OCI-M1 (cell line): ENCODE data around the gene C6orf89.
"Not testable (repeated sequence)": the region's sequence is repeated elsewhere in the genome, so short reads cannot be mapped to it uniquely, and the experiment has no call there.

Experiments used
- DNase-seq: peaks from one replicate; lab custom pipeline; 2025; lab: John Stamatoyannopoulos, UW

C6orf89 gene

DNA sequence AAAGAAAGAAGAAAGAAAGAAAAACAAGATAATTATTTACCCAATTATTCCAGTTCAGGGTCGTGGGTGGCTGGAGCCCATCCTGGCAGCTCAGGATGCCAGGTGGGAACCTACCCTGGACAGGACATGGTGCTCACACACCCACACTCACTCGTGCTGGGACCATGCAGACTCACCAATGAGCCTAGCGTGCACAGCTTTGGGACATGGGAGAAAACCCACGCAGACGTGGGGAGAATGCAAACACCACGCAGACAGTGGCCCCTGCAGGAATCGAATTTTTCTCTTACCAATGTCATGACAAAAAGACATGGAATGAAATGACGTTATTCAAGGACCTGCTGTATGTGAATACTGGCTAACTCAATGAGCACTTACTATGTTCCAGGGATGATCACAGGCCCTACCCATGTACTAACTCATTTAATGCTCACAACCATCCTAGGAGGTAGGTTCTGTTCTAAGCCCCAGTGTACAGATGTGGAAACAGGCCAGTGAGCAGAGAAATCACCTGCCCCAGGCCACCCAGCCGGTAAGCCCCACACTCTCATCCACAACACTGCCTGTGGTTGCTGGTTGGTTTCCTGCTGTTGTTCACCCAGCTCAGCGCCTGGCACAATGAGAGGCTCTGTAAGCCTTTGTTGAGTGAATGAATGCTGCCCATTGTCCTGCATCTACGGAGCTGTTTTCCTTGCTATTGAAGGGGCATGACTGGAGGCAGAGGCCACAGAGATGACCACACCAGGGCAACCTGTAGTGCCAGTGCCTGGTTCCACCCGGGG, 62.0 kb downstream of the C6orf89 start:
- DNase-seq: no peak

DNA sequence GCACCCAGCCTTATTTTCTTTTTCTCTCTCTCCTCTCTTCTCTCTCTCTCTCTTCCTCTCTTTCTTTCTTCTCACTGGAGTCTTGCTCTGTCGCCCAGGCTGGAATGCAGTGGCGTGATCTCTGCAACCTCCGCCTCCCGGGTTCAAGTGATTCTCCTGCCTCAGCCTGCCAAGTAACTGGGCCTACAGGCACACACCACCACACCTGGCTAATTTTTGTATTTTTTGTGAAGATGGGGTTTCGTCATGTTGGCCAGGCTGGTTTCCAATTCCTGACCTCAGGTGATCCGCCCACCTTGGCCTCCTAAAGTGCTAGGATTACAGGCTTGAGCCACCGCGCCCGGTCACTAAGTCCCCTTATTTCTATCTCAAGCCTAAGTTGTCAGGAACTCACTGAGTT, 63.3 kb downstream of the C6orf89 start:
- not testable (repeated sequence) for DNase-seq

DNA sequence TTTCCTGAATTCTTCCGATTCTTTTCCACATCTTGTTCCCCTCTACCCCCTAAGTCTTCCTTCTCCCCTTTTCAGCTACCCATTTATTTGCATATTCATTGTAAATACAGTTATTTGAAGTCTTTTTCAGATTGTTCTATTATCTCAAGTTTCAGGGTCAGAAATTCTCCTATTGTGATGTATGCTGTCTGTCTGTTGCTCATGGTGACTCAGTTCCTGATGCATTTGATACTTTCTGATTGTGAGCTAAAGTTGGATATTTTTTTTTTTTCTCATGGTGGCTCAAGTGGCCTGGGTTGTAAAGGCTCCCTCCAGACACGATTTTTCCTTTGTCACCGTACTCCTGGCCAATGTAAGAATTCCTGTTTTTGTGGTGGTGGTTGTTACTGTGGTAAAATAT, 63.9 kb downstream of the C6orf89 start:
- no peak for DNase-seq

DNA sequence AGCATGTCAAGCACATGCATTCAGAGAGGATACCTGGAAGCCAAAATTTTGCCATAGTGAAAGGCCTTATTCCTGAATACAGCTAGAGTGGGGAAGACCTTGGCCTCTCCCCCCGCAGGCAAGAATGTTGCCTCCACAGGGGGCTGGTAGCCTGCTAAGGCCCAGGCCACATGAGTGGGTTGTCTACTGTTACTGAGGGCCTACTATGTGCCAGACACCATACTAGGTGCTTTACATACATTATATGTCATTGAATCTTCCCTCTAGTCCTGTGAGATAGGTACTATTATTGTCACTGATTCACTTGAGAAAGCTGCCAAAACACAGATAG, 68.1 kb downstream of the C6orf89 start:
- DNase-seq: no peak

DNA sequence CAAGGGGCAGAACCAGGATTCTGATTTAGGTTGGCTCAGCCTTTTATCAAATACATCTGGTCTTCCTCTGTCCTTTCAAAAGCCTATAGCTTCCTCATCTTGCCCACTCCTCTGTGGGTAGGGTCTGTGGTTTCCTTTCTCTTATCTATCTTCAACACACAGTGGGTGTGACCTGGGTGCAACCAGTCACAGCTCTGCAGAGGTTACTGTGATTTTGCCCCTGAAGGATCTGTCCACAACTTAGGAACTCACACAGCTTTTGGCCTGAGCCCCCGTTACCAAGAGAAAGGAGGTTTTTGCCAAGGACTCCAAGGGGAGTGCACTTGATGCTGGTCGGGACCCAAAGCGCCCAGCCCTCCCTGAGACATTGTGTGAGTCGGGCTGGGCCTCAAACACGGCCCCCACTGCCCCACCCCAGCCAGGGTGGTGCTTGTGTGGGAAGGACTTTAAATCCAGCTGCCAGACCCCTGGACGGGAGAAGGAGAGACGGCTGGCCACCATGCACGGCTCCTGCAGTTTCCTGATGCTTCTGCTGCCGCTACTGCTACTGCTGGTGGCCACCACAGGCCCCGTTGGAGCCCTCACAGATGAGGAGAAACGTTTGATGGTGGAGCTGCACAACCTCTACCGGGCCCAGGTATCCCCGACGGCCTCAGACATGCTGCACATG, 68.6 kb downstream of the C6orf89 start, which contains the start of gene PI16:
TSS of gene PI16 (plus strand) at position 477 of the 670 bp plus-strand sequence. CDS start at position 500, 23 bp downstream.
- DNase-seq: peak; percentile 99

DNA sequence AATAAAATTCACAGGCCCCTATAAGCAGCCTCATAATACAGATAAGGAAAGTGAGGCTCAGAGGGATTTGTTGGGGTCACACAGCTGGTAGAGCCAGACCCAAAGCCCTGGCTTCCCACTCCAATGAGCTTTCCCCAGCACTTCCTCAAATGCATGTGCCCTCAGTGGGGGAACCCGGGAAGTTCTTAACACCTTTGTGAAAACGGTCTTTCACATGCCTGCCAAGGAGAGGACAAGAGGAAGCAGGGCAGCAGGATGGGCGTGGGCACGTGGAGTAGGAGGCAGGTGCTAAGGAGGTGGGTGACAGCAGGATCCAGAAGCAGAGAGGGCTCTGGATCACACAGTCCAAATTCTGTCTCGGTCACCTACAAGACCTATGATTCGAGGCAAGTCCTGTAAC, 69.4 kb downstream of the C6orf89 start:
- DNase-seq: no peak

DNA sequence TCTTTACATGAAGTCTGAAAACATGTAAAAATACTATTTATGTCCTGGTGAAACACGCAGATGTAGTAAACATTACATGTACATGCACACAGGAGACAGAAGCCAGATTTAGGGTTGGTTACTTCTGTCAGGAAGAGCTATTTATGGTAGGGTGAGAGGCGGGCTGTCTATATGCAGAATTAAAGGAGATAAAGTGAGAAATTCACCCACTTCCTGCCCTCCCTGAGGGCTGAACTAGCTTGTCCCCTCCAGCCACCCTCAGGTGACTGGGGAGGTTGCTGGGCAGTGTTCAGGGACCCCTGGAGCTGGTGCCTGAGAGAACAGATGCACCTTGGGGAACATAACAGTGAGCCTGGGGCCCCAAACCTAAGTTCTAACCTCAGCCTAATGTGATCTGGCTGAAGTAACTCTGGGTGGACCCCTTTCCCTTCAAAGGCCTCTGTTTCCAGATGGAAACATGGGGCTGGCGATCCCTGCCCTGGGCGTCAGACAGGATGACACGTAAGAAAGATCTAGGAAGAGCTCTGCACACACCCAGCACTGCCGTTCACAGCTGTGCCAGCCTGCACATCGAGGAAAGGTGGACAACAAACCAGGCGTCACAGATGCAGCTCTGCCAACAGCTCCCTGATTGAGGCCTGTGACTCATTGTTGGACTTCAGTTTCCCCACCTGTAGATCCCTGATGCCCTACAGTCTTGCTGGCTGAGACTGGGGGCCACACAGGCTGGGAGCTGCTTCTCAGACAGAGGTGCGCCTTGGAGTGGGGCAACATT, 70.1 kb downstream of the C6orf89 start:
- DNase-seq: no peak

DNA sequence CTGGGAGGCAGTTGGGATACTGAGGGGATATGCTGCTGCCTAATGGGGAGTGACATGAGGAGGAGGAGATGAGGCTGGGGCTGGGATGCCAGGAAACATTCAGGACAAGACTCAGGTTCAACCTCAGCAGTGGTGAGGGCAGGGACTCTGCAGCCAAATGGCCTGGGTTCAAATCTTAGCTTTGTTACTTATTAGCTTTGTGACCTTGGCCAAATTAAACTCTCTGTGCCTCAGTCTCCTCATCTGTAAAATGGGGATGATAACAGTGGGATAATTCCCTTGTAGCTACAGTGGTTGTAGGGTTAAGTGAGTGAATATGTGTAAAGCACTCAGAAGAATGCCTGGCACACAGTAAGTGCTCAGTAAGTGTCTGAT, 70.7 kb downstream of the C6orf89 start:
- no peak for DNase-seq

DNA sequence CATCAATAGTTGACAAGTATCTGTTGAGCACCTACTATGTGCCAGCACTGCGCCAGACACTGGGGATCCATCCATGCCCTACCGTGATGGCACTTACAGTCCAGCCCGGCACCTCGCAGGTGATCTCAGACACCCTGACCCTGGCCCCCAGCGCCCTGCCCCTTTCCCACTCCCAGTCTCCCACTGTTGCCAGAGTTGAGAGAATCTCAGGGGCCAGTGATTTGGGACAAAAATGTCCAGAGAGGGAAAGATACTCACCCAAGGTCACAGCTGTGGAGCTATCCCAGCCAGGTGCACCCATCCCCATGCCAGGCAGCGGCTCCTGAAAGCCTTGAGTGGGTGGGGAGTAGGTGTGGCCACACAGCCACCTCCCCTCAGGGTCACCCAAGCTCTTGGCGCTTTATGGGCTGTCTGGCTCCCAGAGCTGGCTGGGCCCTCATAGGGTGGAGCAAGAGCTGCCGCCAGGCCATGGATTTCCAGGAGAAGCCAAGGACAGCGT, 72.1 kb downstream of the C6orf89 start:
- no peak for DNase-seq

DNA sequence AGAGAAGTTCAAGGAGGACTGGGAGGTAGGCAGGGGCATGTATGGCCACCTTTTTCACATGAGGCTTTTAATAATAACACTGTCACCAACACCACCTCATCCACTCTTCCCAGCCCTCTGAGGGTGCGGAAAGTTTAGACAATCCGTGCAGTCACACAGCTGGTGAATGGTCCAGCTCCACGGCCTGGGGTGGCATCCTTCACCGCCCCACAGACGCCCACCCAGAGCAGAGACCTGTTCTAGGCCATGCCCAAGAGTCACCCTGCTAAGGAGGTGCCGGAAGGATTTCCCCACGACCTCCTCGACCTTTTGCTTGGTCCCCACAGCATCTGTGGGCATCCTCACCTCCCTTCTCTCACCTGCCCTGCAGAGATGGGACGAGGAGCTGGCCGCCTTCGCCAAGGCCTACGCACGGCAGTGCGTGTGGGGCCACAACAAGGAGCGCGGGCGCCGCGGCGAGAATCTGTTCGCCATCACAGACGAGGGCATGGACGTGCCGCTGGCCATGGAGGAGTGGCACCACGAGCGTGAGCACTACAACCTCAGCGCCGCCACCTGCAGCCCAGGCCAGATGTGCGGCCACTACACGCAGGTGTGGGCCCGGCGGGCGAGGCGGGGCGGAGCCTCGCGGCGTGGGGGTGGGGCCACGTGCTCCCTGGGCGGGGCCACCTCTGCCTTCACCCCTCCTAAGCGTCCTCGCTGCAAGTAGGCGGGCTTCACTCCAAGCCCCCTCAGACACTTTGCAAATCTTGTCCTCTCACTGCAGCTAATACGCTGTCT, 73.2 kb downstream of the C6orf89 start:
- no peak for DNase-seq

DNA sequence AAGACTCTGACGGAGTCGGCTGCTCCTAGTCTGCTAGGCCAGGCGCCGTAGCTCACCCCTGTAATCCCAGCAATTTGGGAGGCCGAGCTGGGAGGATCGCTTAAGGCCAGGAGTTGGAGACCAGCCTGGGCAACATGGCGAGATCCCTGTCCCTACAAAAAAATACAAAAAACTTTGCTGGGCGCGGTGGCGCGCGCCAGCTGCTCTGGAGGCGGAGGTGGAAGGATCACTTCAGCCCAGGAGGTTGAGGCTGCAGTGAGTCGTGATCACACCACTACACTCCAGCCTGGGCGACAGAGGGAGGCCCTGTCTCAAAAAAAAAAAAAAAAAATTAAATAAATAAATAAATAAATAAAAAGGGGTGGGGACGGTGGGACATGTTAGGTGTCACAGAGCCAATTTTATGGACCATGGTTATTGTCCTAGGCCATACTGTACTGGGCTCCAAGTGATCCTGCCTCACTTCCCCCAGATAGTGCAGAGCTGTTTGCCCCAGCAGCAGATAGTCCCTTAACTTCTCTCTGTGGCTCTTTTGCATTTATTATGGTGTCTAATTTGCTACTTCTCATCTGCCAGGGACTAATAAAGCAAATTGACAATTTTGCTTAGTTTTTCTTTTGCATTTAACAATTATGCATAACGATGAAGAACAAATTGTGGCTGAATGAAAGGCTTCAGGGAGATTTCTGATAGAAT, 74.0 kb downstream of the C6orf89 start:
- no peak for DNase-seq

DNA sequence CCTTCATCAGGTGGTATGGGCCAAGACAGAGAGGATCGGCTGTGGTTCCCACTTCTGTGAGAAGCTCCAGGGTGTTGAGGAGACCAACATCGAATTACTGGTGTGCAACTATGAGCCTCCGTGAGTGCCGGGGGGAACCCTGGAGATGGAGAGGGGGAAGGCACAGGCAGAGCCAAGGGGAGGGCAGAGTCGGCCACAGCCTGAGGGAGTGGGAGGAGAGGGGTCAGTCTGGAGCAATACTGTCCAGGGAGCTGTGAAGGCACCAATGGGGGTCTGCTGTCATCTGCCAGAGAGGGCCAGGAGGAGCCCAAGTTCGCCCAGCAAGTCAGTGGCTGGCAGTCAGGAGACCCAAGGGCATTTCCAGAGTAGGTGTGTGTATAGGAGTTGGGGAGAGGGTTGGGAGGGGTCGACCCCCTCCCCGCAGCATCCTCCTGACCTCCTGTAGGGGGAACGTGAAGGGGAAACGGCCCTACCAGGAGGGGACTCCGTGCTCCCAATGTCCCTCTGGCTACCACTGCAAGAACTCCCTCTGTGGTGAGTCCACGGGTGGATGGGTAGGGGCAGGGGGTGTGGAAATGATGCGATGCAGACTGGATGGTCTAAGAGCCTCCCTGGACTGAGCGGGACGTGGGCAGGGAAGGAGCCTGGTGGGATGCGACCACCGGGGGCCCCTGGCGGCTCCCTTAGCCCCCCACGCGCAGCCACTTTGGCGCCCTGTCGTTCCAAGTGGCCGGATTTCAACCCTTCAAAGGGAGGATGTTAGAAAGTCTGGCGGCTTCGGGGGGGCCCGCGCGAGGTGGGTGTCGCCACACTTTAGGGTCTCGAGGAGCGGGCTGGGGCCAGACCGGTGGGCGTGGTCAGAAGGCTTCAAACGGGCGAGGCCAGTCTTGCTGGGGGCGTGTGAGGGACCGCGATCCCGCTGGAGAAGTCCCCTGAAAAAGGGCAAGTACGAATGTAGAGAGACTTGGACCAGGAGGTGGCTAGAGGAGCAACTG, 76.0 kb downstream of the C6orf89 start:
- DNase-seq: no peak

DNA sequence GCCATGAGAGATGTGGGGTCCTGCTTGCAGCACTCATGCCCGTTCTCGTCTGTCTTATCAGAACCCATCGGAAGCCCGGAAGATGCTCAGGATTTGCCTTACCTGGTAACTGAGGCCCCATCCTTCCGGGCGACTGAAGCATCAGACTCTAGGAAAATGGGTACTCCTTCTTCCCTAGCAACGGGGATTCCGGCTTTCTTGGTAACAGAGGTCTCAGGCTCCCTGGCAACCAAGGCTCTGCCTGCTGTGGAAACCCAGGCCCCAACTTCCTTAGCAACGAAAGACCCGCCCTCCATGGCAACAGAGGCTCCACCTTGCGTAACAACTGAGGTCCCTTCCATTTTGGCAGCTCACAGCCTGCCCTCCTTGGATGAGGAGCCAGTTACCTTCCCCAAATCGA, 77.1 kb downstream of the C6orf89 start:
- peak; percentile 95 for DNase-seq

DNA sequence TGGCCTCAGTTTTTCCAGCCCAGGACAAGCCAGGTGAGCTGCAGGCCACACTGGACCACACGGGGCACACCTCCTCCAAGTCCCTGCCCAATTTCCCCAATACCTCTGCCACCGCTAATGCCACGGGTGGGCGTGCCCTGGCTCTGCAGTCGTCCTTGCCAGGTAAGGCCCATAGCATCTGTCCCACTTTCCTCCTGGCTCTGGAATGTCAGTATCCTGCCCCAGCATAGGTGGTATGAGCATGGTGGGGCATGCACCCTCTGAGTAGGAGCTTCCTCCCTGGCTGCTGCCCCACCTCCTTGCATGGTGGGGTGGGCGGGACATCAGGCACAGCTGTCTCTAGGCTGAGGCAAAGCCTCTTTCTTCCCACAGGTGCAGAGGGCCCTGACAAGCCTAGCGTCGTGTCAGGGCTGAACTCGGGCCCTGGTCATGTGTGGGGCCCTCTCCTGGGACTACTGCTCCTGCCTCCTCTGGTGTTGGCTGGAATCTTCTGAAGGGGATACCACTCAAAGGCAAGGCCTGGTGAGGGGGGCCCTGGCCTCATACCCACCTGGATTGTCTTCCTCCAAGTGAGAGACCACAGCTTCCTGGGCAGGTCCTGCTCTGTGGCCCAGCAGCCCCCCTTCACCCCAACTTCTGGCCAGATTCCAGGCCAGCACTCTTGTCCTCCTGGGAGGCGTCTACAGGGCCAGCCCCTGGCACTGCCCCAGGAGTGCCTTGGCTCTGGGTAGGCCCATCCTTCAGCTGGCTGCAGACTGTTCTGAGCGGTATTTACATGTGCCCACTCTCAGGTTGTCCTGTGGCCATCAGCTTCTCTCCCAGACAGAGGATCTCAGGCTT, 77.9 kb downstream of the C6orf89 start:
- no peak for DNase-seq

DNA sequence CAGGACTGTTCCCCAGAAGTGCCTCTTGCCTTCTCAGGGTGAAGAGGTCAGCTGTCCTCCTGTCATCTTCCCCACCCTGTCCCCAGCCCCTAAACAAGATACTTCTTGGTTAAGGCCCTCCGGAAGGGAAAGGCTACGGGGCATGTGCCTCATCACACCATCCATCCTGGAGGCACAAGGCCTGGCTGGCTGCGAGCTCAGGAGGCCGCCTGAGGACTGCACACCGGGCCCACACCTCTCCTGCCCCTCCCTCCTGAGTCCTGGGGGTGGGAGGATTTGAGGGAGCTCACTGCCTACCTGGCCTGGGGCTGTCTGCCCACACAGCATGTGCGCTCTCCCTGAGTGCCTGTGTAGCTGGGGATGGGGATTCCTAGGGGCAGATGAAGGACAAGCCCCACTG, 78.6 kb downstream of the C6orf89 start:
- DNase-seq: no peak

DNA sequence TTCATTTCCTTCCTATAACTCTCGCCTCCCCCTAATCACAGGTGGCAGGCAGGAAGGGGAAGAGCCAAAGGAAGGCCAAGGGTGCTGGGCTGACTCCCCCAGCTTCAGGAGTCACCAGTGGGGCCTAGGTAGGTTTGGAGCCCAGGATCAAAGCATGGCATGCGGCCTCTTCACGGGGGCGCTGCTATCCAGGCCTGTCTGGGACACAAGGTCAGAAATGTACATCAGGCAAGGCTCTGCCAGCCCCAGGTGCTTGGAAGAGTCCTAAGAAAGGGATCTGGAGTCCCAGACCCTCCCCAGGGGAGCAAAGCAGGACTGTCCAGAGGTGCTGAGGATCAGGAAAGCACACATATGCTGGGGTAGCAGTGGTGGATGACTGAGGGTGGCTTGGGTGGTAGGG, 79.2 kb downstream of the C6orf89 start:
- no peak for DNase-seq

DNA sequence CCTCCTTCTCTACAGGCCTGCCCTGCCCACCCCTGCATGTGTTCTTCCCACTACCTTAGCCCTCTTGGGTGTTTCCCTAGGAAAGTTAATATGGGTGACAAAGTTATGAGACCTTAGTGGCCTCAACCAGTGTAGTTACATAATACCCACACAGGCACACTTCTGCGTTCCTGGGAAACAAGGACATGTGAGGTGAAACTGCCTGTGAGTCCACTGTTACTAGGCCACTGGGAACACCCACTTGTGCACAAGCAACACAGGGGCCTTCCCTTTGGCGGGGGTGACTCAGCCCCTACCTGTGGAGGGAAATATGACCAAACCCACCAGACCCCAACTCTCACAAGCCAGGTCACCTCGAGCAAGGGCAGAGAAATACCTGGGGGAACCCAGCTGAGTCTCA, 81.5 kb downstream of the C6orf89 start:
- DNase-seq: no peak

DNA sequence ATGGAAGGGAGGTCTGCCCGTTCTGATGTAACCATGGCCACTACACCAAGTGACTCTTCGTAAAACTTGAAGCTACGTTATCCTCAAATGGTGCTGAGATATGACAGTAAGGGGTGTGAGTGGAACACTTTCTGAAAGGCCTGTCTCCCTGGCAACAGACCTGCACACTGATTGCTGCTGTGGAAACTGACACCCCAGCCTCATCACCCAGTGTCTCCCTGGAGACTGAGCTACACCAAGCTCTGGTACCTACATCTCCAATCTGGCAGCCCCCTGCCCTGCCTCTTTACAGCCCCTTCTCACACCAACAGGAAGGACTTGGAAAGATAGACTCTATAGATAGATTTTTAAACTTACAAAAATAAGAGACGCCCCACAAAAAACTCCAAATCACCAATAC, 82.0 kb downstream of the C6orf89 start:
- no peak for DNase-seq

DNA sequence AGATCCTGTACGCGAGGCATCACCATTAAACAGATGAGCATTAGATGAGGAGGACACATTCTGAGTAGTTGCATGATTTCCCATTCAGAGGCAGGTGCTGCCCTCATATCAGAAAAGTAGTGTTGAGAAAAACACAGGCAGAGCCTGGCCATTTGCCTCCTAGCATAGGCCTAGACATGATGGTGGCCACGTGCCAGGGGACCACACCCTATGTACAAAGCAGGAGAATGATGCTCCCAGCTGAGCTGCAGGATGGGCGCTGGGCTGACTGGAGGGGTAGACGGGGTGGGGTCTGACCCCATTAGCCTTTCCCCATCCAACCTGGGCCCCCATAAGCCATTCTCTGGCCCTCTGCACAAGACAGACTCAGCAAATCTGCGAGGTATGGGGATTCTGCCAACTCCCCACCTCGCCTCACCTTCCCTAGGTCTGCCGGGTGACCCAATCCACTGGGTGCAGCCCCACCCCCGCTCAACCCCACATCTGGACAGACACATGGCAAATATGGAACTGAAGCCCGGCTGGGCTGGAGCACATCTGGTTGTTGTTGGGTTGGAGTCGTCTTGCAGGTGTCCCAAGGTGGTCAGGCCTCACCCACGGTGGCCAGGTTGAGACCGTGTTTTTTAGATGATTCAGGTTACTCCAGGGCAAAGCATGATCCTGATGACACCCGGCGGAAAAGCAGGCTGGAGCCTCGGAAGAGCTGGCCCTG, 82.7 kb downstream of the C6orf89 start:
- DNase-seq: no peak
